ENCODE data around the gene SORBS1.

SORBS1 gene

GRCh38 chr10:95604630-95605029 is 43.5 kb upstream of the SORBS1 start:
- H3K4me1 ChIP-seq (ENCODE audit: control insufficient read depth in 1 of 2, insufficient read depth in 2 of 2, low read length in 2 of 2): peaks cover 8 to 9% of the 10 kb centered on the region in 2 experiments
- H3K27me3 ChIP-seq (ENCODE audit: insufficient read depth, low read length): no peaks in the 10 kb centered on the region
- H3K9me3 ChIP-seq (ENCODE audit: insufficient read depth, low read depth, low read length): no peaks in the 10 kb centered on the region
- H2AFZ ChIP-seq (ENCODE audit: insufficient read depth, low read length, poor library complexity): no peak overlapping the region
- H3K18ac ChIP-seq (ENCODE audit: low read length): no peak overlapping the region
- H3K9ac ChIP-seq (ENCODE audit: low read length): no peak overlapping the region
- H3K4me3 ChIP-seq (ENCODE audit: low read depth, low read length): no peak overlapping the region
- H3K27ac ChIP-seq (ENCODE audit: low read depth, low read length): no peak overlapping the region
- no peak overlapping the region for H2BK120ac ChIP-seq (ENCODE audit: insufficient read depth, low read length, poor library complexity)
- no peak overlapping the region for H4K8ac ChIP-seq (ENCODE audit: low read depth, low read length)
- no peak overlapping the region for H3K14ac ChIP-seq (ENCODE audit: low read length)
- H3K79me2 ChIP-seq (ENCODE audit: control insufficient read depth, insufficient read depth, low read length, poor library complexity): no peaks in the 10 kb centered on the region
- H4K12ac ChIP-seq (ENCODE audit: low read depth, low read length): no peak overlapping the region
- no peak overlapping the region for H3K23ac ChIP-seq (ENCODE audit: low read length)
- H3K36me3 ChIP-seq (ENCODE audit: control insufficient read depth in 1 of 2, insufficient read depth in 2 of 2, low read length in 2 of 2): peaks cover 24 to 27% of the 10 kb centered on the region in 2 experiments
- H3K4me2 ChIP-seq (ENCODE audit: low read length): no peak overlapping the region
- H3K4ac ChIP-seq (ENCODE audit: low read depth, low read length): no peak overlapping the region
- no peak overlapping the region for H2BK12ac ChIP-seq (ENCODE audit: low read length)
- H4K91ac ChIP-seq (ENCODE audit: low read depth, low read length): no peak overlapping the region
- no peak overlapping the region for H2BK5ac ChIP-seq (ENCODE audit: low read depth, low read length, poor library complexity)
- peak in 1 of 2 donors; percentile 29 for DNase-seq
- no peaks in the 10 kb centered on the region for H3K79me1 ChIP-seq (ENCODE audit: low read length)
- no peak overlapping the region for H2AK5ac ChIP-seq (ENCODE audit: low read length)

GRCh38 chr10:95602382-95602781 is 41.2 kb upstream of the SORBS1 start:
- WGBS (ENCODE audit: extremely low coverage, insufficient coverage, insufficient read length): no CpG with 5 or more reads among the region's 6 CpGs
- H3K18ac ChIP-seq (ENCODE audit: low read length): no peak overlapping the region

GRCh38 chr10:95601116-95601719 is 40.0 kb upstream of the SORBS1 start:
- no peak overlapping the region for H3K9ac ChIP-seq (ENCODE audit: low read length)
- no CpG with 5 or more reads among the region's 6 CpGs for WGBS (ENCODE audit: extremely low coverage, insufficient coverage, insufficient read length)

More at GRCh38 chr10:95602382-95602781, 41.2 kb upstream of the SORBS1 start:
- Histone ChIP-seq H3K4me3 (ENCODE audit: low read depth, low read length) (no peak overlapping the region), H4K91ac (ENCODE audit: low read depth, low read length) (no peak overlapping the region), H2BK12ac (ENCODE audit: low read length) (no peak overlapping the region), H3K9me3 (ENCODE audit: insufficient read depth, low read depth, low read length) (no peaks in the 10 kb centered on the region), H3K36me3 (ENCODE audit: control insufficient read depth in 1 of 2, insufficient read depth in 2 of 2, low read length in 2 of 2) (peaks cover 11% of the 10 kb centered on the region in 2 experiments), H3K9ac (ENCODE audit: low read length) (no peak overlapping the region), H3K79me1 (ENCODE audit: low read length) (no peaks in the 10 kb centered on the region), H3K27ac (ENCODE audit: low read depth, low read length) (no peak overlapping the region), H3K27me3 (ENCODE audit: insufficient read depth, low read length) (no peaks in the 10 kb centered on the region), H2AFZ (ENCODE audit: insufficient read depth, low read length, poor library complexity) (no peak overlapping the region), H3K4ac (ENCODE audit: low read depth, low read length) (no peak overlapping the region), H3K4me1 (ENCODE audit: control insufficient read depth in 1 of 2, insufficient read depth in 2 of 2, low read length in 2 of 2) (peaks cover 8 to 9% of the 10 kb centered on the region in 2 experiments), H3K79me2 (ENCODE audit: control insufficient read depth, insufficient read depth, low read length, poor library complexity) (no peaks in the 10 kb centered on the region), H2AK5ac (ENCODE audit: low read length) (no peak overlapping the region), H3K23ac (ENCODE audit: low read length) (no peak overlapping the region), H2BK120ac (ENCODE audit: insufficient read depth, low read length, poor library complexity) (no peak overlapping the region), H3K14ac (ENCODE audit: low read length) (no peak overlapping the region), H4K8ac (ENCODE audit: low read depth, low read length) (no peak overlapping the region), H3K4me2 (ENCODE audit: low read length) (no peak overlapping the region), H4K12ac (ENCODE audit: low read depth, low read length) (no peak overlapping the region), H2BK5ac (ENCODE audit: low read depth, low read length, poor library complexity) (no peak overlapping the region)
- no peak for DNase-seq

DNA sequence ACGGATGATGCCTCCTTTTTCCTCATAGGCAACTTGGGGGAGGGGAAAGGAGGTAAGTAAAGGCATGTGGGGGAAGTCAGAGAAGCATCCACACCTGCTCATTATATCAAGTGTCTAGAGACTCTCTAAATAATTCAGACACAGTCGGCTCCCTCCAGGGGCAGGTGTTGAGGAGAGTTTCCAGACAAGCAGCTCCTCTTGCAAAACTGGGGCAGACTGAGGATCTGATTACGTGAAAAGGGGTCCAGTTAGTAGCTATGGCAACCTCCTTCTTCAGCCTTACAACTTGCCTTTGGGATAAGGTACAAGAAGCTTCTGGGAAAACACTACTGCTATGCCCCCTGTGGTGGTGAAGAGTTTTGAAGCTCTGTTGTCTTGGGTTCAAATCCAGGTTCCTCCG is 39.0 kb upstream of the SORBS1 start:
- no peaks in the 10 kb centered on the region for H3K27me3 ChIP-seq (ENCODE audit: insufficient read depth, low read length)
- H3K14ac ChIP-seq (ENCODE audit: low read length): no peak overlapping the region
- WGBS (ENCODE audit: extremely low coverage, insufficient coverage, insufficient read length): no CpG with 5 or more reads among the region's 4 CpGs
- H2BK5ac ChIP-seq (ENCODE audit: low read depth, low read length, poor library complexity): no peak overlapping the region
- no peaks in the 10 kb centered on the region for H3K79me1 ChIP-seq (ENCODE audit: low read length)
- no peaks in the 10 kb centered on the region for H3K9me3 ChIP-seq (ENCODE audit: insufficient read depth, low read depth, low read length)
- H3K4me2 ChIP-seq (ENCODE audit: low read length): no peak overlapping the region
- no peak overlapping the region for H3K4ac ChIP-seq (ENCODE audit: low read depth, low read length)
- DNase-seq: no peak
- peaks cover 3 to 6% of the 10 kb centered on the region in 2 experiments for H3K4me1 ChIP-seq (ENCODE audit: control insufficient read depth in 1 of 2, insufficient read depth in 2 of 2, low read length in 2 of 2)
- no peak overlapping the region for H3K27ac ChIP-seq (ENCODE audit: low read depth, low read length)
- H4K12ac ChIP-seq (ENCODE audit: low read depth, low read length): no peak overlapping the region
- no peak overlapping the region for H3K23ac ChIP-seq (ENCODE audit: low read length)
- no peak overlapping the region for H3K4me3 ChIP-seq (ENCODE audit: low read depth, low read length)
- H4K8ac ChIP-seq (ENCODE audit: low read depth, low read length): no peak overlapping the region
- no peaks in the 10 kb centered on the region for H3K79me2 ChIP-seq (ENCODE audit: control insufficient read depth, insufficient read depth, low read length, poor library complexity)
- no peak overlapping the region for H2BK120ac ChIP-seq (ENCODE audit: insufficient read depth, low read length, poor library complexity)
- no peak overlapping the region for H2AFZ ChIP-seq (ENCODE audit: insufficient read depth, low read length, poor library complexity)
- peaks cover 0 to 3% of the 10 kb centered on the region in 2 experiments for H3K36me3 ChIP-seq (ENCODE audit: control insufficient read depth in 1 of 2, insufficient read depth in 2 of 2, low read length in 2 of 2)
- H4K91ac ChIP-seq (ENCODE audit: low read depth, low read length): no peak overlapping the region
- no peak overlapping the region for H3K9ac ChIP-seq (ENCODE audit: low read length)
- no peak overlapping the region for H2BK12ac ChIP-seq (ENCODE audit: low read length)
- no peak overlapping the region for H3K18ac ChIP-seq (ENCODE audit: low read length)
- H2AK5ac ChIP-seq (ENCODE audit: low read length): no peak overlapping the region

More at GRCh38 chr10:95601116-95601719, 40.0 kb upstream of the SORBS1 start:
- Histone ChIP-seq H4K91ac (ENCODE audit: low read depth, low read length) (no peak overlapping the region), H3K4ac (ENCODE audit: low read depth, low read length) (no peak overlapping the region), H2BK5ac (ENCODE audit: low read depth, low read length, poor library complexity) (no peak overlapping the region), H2BK12ac (ENCODE audit: low read length) (no peak overlapping the region), H3K4me3 (ENCODE audit: low read depth, low read length) (no peak overlapping the region), H2AFZ (ENCODE audit: insufficient read depth, low read length, poor library complexity) (no peak overlapping the region), H3K23ac (ENCODE audit: low read length) (no peak overlapping the region), H3K27ac (ENCODE audit: low read depth, low read length) (no peak overlapping the region), H3K9me3 (ENCODE audit: insufficient read depth, low read depth, low read length) (no peaks in the 10 kb centered on the region), H4K12ac (ENCODE audit: low read depth, low read length) (no peak overlapping the region), H2AK5ac (ENCODE audit: low read length) (no peak overlapping the region), H3K79me2 (ENCODE audit: control insufficient read depth, insufficient read depth, low read length, poor library complexity) (no peaks in the 10 kb centered on the region), H4K8ac (ENCODE audit: low read depth, low read length) (no peak overlapping the region), H3K14ac (ENCODE audit: low read length) (no peak overlapping the region), H3K79me1 (ENCODE audit: low read length) (no peaks in the 10 kb centered on the region), H3K18ac (ENCODE audit: low read length) (no peak overlapping the region), H3K27me3 (ENCODE audit: insufficient read depth, low read length) (no peaks in the 10 kb centered on the region), H3K4me2 (ENCODE audit: low read length) (no peak overlapping the region), H3K4me1 (ENCODE audit: control insufficient read depth in 1 of 2, insufficient read depth in 2 of 2, low read length in 2 of 2) (peaks cover 8 to 9% of the 10 kb centered on the region in 2 experiments), H3K36me3 (ENCODE audit: control insufficient read depth in 1 of 2, insufficient read depth in 2 of 2, low read length in 2 of 2) (peaks cover 2 to 5% of the 10 kb centered on the region in 2 experiments), H2BK120ac (ENCODE audit: insufficient read depth, low read length, poor library complexity) (no peak overlapping the region)
- peak; percentile 81 to 93 for DNase-seq

Measured in trophoblast cell (in vitro differentiated cells and primary cell).